Measurements from ENCODE around the gene DOCK4. TPM values are rescaled to one million over a fixed set of nuclear protein-coding genes. Genes with fewer than 3 reads are reported as not detected.

Gene DOCK4
- total and polyA plus RNA-seq, 7 donors = 1.8 to 12.7 (median 7.1) TPM

DNA sequence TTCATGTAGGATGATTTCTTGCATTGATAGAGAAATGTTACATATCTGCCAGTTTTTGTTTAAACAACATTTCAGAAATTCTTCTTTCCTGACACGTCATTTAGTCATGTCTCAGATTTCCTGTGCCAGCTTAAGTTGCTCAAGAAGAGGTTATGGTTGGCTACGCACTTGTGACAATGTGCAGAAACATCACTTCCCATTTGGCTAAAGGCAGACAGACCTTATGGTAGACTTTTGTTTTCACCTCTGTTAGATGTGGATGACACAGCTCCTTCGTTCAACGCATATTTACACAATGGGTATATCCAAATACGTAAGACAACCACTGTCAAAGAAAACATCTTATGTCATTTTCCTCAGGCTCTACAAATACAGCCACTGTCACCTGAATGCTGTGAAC, 125.8 kb downstream of the DOCK4 start:
- peaks cover 39% of the 10 kb centered on the region for H3K4me1 ChIP-seq
- peak overlapping the region; percentile 44 for H3K27ac ChIP-seq
- H3K36me3 ChIP-seq (ENCODE audit: insufficient read depth in 1 of 2, low read depth in 1 of 2) = no peaks in the 10 kb centered on the region
- DNase-seq (no peak), ATAC-seq (peak; percentile 57 to 78 (median 70))
- TF ChIP-seq, protein P1, sequence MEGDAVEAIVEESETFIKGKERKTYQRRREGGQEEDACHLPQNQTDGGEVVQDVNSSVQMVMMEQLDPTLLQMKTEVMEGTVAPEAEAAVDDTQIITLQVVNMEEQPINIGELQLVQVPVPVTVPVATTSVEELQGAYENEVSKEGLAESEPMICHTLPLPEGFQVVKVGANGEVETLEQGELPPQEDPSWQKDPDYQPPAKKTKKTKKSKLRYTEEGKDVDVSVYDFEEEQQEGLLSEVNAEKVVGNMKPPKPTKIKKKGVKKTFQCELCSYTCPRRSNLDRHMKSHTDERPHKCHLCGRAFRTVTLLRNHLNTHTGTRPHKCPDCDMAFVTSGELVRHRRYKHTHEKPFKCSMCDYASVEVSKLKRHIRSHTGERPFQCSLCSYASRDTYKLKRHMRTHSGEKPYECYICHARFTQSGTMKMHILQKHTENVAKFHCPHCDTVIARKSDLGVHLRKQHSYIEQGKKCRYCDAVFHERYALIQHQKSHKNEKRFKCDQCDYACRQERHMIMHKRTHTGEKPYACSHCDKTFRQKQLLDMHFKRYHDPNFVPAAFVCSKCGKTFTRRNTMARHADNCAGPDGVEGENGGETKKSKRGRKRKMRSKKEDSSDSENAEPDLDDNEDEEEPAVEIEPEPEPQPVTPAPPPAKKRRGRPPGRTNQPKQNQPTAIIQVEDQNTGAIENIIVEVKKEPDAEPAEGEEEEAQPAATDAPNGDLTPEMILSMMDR (IDR thresholded peaks at IDR 0.05) = no peak
- peak overlapping the region; percentile 13 for H3K4me3 ChIP-seq
- 56 to 73% (median 57%) methylated on average over 5 of the region's 5 CpGs for WGBS, 3 donors
- no peaks in the 10 kb centered on the region for H3K9me3 ChIP-seq
- H3K27me3 ChIP-seq (ENCODE audit: insufficient read depth in 3 of 3, low read length in 2 of 3) = no peaks in the 10 kb centered on the region
- intact Hi-C loops (cut with DNase I) = loop anchor here in 1 of 2 donors (10.0 kb wide), 1 partner anchor 124 kb away; the partner anchor contains the start of genes DOCK4 and ZNF277

DNA sequence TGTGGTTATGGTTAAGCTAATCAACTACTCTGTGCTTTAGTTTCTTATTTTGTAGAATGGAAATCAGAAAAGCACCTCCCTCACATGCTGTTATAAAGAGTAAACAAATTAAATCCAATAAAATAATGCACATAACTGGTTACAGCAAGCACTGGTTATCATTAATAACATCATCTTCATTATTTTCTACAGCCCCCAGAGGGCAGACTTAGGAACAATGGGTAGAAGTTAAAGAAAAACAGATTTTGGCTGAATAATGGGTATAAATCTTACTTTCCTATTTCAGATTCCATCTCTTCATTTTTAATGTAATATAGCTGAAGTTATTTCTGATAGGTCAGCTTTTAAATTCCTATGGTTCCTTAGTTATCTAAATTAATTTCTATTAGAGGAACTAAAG, 126.5 kb downstream of the DOCK4 start:
- TF ChIP-seq, protein P1 (IDR thresholded peaks at IDR 0.05) = peak; percentile 7
- H3K4me1 ChIP-seq = peaks cover 33% of the 10 kb centered on the region
- DNase-seq (no peak), ATAC-seq (no peak)
- H3K36me3 ChIP-seq (ENCODE audit: insufficient read depth in 1 of 2, low read depth in 1 of 2) = no peaks in the 10 kb centered on the region
- no peak overlapping the region for H3K4me3 ChIP-seq
- H3K27ac ChIP-seq = no peak overlapping the region
- H3K9me3 ChIP-seq = no peaks in the 10 kb centered on the region
- intact Hi-C loops (cut with DNase I) = loop anchor here in 1 of 2 donors (10.0 kb wide), 1 partner anchor 125 kb away; the partner anchor contains the start of genes DOCK4 and ZNF277
- H3K27me3 ChIP-seq (ENCODE audit: insufficient read depth in 3 of 3, low read length in 2 of 3) = no peaks in the 10 kb centered on the region

DNA sequence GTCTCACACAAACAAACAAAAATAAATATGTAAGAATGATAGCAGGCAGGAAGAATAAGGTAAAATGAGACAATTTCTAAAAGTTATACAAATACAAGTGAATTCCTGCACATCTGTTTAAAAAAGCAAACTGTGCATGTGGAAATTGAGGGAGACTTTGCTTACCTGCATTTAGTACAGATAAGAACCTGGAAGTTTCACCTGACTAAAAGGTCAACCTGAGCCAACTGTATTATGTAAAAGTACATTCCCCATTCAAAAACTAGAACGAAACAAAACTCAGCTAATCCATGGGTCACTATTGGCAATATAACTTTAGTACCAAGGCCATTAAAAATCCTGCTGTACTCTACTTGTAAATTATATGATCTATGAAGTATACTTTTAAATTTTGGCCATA, 127.1 kb downstream of the DOCK4 start:
- WGBS, 3 donors = 73 to 89% (median 82%) methylated on average over 1 of the region's 1 CpG
- intact Hi-C loops (cut with DNase I) = no loop called here
- no peak for DNase-seq
- Histone ChIP-seq H3K9me3 (no peaks in the 10 kb centered on the region), H3K27ac (no peak overlapping the region), H3K4me3 (no peak overlapping the region), H3K36me3 (ENCODE audit: insufficient read depth in 1 of 2, low read depth in 1 of 2) (no peaks in the 10 kb centered on the region), H3K27me3 (ENCODE audit: insufficient read depth in 3 of 3, low read length in 2 of 3) (no peaks in the 10 kb centered on the region), H3K4me1 (peaks cover 33% of the 10 kb centered on the region)
- ATAC-seq = no peak
- TF ChIP-seq, protein P1 (IDR thresholded peaks at IDR 0.05) = no peak

DNA sequence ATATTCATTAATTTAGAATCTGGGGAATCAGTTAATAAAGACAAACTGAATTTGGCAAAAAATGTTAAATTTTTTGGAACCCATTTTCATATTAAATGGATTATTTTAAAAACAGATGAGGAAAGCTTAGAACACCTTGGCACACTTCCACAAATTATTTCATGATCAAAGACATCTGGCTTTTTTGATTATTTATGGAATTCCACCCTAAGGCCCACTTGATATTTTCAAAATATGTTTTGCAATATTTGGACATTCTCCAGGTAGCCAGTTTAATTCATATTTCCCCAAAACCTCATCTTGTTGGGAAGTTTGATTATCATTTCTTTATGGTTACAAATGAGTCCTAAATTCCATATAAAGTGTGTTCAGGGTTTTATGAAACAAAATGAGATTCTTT, 129.9 kb downstream of the DOCK4 start:
- TF ChIP-seq, protein P1 (IDR thresholded peaks at IDR 0.05) = no peak
- ATAC-seq (no peak), DNase-seq (no peak)
- Histone ChIP-seq H3K27ac (no peak overlapping the region), H3K4me1 (peaks cover 23% of the 10 kb centered on the region), H3K9me3 (no peaks in the 10 kb centered on the region), H3K4me3 (no peak overlapping the region), H3K36me3 (ENCODE audit: insufficient read depth in 1 of 2, low read depth in 1 of 2) (no peaks in the 10 kb centered on the region), H3K27me3 (ENCODE audit: insufficient read depth in 3 of 3, low read length in 2 of 3) (no peaks in the 10 kb centered on the region)
- intact Hi-C loops (cut with DNase I) = no loop called here

DNA sequence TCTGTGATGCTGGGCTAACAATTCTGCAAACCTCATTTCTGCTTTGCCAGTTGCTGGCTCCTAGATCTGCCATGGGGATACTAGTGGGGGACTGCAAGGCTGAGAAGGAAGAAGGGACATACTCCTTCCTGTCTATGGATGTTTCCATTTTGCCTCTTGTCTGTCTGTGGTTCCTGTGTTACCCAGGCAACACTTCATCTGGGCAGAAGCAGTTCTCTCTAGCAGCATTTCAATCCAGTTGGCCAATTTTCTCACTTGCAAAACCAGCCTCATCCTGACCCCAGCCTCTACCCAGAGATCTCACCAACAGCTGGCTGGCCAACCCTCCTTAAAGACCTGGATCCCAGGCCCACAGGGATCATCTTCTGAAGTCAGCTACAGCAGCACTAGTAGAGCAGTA, 131.7 kb downstream of the DOCK4 start:
- H3K4me1 ChIP-seq = peaks cover 9% of the 10 kb centered on the region
- intact Hi-C loops (cut with DNase I) = no loop called here

More for the DNA sequence above, 131.7 kb downstream of the DOCK4 start:
- Histone ChIP-seq H3K4me3 (no peak overlapping the region), H3K27me3 (ENCODE audit: insufficient read depth in 3 of 3, low read length in 2 of 3) (no peaks in the 10 kb centered on the region), H3K36me3 (ENCODE audit: insufficient read depth in 1 of 2, low read depth in 1 of 2) (no peaks in the 10 kb centered on the region), H3K27ac (no peak overlapping the region), H3K9me3 (no peaks in the 10 kb centered on the region)
- no peak for DNase-seq
- TF ChIP-seq, protein P1 (IDR thresholded peaks at IDR 0.05) = no peak
- ATAC-seq = no peak

All from psoas muscle (tissue), 8 donors.